HCT116 (cell line): ENCODE data around the gene MRPL33. TPM values are rescaled to one million over a fixed set of nuclear protein-coding genes. Genes with fewer than 3 reads are reported as not detected.
"Not testable (repeated sequence)": the region's sequence is repeated elsewhere in the genome, so short reads cannot be mapped to it uniquely, and the experiment has no call there.

ENCODE experiments used
- ATAC-seq: fragments of 200-7000 bp; cut with Tn5 transposase; 2 replicates; pipeline ENCODE4 v1.9.1; 2020; ENCODE audit warnings: mild to moderate bottlenecking, moderate library complexity
- BruUV-seq: library from RNA; stranded (reverse); fragments of 400-500 nt; replicated peaks from 2 replicates; lab custom pipeline; 2021; lab: Mats Ljungman, UMichigan
- CTCF ChIA-PET: fragments of 300-600 bp; sonication (Branson Sonifier 250); formaldehyde crosslinking; loops from one replicate; lab custom pipeline; 2021; ENCODE audit warnings: antibody characterized with exemption; lab: Charles Lee
- POLR2A ChIA-PET: fragments of 300-600, 350-600 bp; sonication (Branson Sonifier 250); formaldehyde crosslinking; loops from one replicate; lab custom pipeline; 2021; ENCODE audit warnings: antibody characterized with exemption; lab: Charles Lee
- RAD21 ChIA-PET, 2 experiments: fragments of 300-600 bp; sonication (Branson Sonifier 250); formaldehyde crosslinking; loops; one replicate each; lab custom pipeline; 2023; ENCODE audit warnings: low total read pairs in 2 of 2; ENCODE audit not compliant: uncharacterized antibody in 2 of 2, unreplicated experiment in 2 of 2, low non-redundant PET in 1 of 2; lab: Charles Lee
- DNase-seq: peaks from one replicate; pipeline ENCODE4 v3.0.0-alpha.2; 2010; ENCODE audit warnings: low read depth, low spot score
- H2AFZ ChIP-seq: fragments of 200-600 bp; shearing (Covaris generic), sonication (generic); 2 replicates; pipeline ENCODE4 v1.6.1; 2017; ENCODE audit warnings: low read depth, mixed run types, mixed read lengths, antibody characterized with exemption, low read length; ENCODE audit not compliant: poor library complexity, severe bottlenecking
- H3K27ac ChIP-seq: 2 replicates; pipeline ENCODE4 v1.5.1; 2012; ENCODE audit warnings: low read depth, low read length
- H3K27me3 ChIP-seq: fragments of 200-600 bp; sonication (generic); 2 replicates; pipeline ENCODE4 v1.6.1; 2016; ENCODE audit warnings: mixed run types, low read length, mixed read lengths; ENCODE audit not compliant: insufficient read depth
- H3K36me3 ChIP-seq, 2 experiments: fragments of 200-500 bp in 1 of 2; fragments of 200-600 bp in 1 of 2; sonication (Bioruptor generic) in 1 of 2; sonication (generic) in 1 of 2; 2 replicates each; pipeline versions ENCODE4 v1.5.1 to v1.6.1; 2014 to 2016; ENCODE audit warnings: low read length in 2 of 2, inconsistent platforms in 1 of 2, mixed read lengths in 1 of 2, mixed run types in 1 of 2; ENCODE audit not compliant: insufficient read depth in 2 of 2, control insufficient read depth in 1 of 2
- H3K4me1 ChIP-seq, 2 experiments: fragments of 200-600 bp in 1 of 2; sonication (generic) in 1 of 2; 2 replicates each; pipeline versions ENCODE4 v1.5.1 to v1.6.1; 2012 to 2017; ENCODE audit warnings: low read length in 2 of 2, inconsistent platforms in 1 of 2, mild to moderate bottlenecking in 1 of 2, mixed read lengths in 1 of 2, mixed run types in 1 of 2, moderate library complexity in 1 of 2; ENCODE audit not compliant: insufficient read depth in 2 of 2, control insufficient read depth in 1 of 2
- H3K4me2 ChIP-seq: fragments of 200-600 bp; sonication (generic); 2 replicates; pipeline ENCODE4 v1.6.1; 2017; ENCODE audit warnings: mixed run types, low read length, mixed read lengths
- H3K4me3 ChIP-seq, 2 experiments: fragments of 200-600 bp in 1 of 2; sonication (generic) in 1 of 2; replicated peaks in 1 of 2; 2 replicates each; pipeline ENCODE4 v1.5.1; 2011 to 2016; ENCODE audit warnings: low read length in 2 of 2, control low read depth in 1 of 2, low read depth in 1 of 2, mild to moderate bottlenecking in 1 of 2, mixed read lengths in 1 of 2, mixed run types in 1 of 2
- H3K79me2 ChIP-seq: fragments of 200-600 bp; sonication (generic); 2 replicates; pipeline ENCODE4 v1.6.1; 2017; ENCODE audit warnings: mild to moderate bottlenecking, mixed run types, low read length, moderate library complexity, mixed read lengths; ENCODE audit not compliant: insufficient read depth
- H3K9ac ChIP-seq: fragments of 200-600 bp; sonication (generic); 2 replicates; pipeline ENCODE4 v1.6.1; 2016; ENCODE audit warnings: low read length, mixed read lengths
- H3K9me2 ChIP-seq: fragments of 200-600 bp; sonication (generic), shearing (Covaris generic); 2 replicates; pipeline ENCODE4 v1.6.1; 2017; ENCODE audit warnings: mixed run types, mild to moderate bottlenecking, moderate library complexity; ENCODE audit not compliant: insufficient read depth
- H3K9me3 ChIP-seq, 2 experiments: fragments of 200-500 bp in 1 of 2; fragments of 200-600 bp in 1 of 2; sonication (Bioruptor generic) in 1 of 2; sonication (generic) in 1 of 2; 2 replicates each; pipeline ENCODE4 v1.6.1; 2014 to 2017; ENCODE audit warnings: low read length in 2 of 2, mixed read lengths in 2 of 2, inconsistent platforms in 1 of 2, low read depth in 1 of 2, mild to moderate bottlenecking in 1 of 2, mixed run types in 1 of 2, moderate library complexity in 1 of 2; ENCODE audit not compliant: control insufficient read depth in 1 of 2, insufficient read depth in 1 of 2
- H4K20me1 ChIP-seq: fragments of 200-600 bp; sonication (generic), shearing (Covaris generic); 2 replicates; pipeline ENCODE4 v1.6.1; 2017; ENCODE audit warnings: mixed run types, mild to moderate bottlenecking, moderate library complexity; ENCODE audit not compliant: insufficient read depth
- ELF1 ChIP-seq: IDR thresholded peaks from 2 replicates; pipeline ENCODE4 v1.6.1; 2012; ENCODE audit warnings: low read depth, borderline replicate concordance
- EZH2 ChIP-seq: fragments of 200-600 bp; sonication (generic); IDR thresholded peaks from 2 replicates; pipeline ENCODE4 v1.6.1; 2017; ENCODE audit warnings: antibody characterized with exemption, mixed run types
- POLR2A ChIP-seq: IDR thresholded peaks from 2 replicates; pipeline ENCODE4 v1.7.0; 2011; ENCODE audit warnings: borderline replicate concordance; ENCODE audit not compliant: insufficient read depth, insufficient read length; ENCODE audit errors: extremely low read depth
- YY1 ChIP-seq: IDR thresholded peaks from 2 replicates; pipeline ENCODE4 v1.6.1; 2011; ENCODE audit warnings: low read length, low read depth, moderate library complexity, mild to moderate bottlenecking; ENCODE audit not compliant: insufficient replicate concordance; ENCODE audit errors: extremely low read depth
- intact Hi-C: fragments of 100-400 bp; cut with micrococcal nuclease; formaldehyde crosslinking; loops from 2 replicates; pipeline ENCODE4 v1.10.0; 2022
- total RNA-seq: library from RNA; stranded (reverse); gene quantifications from one replicate; pipeline ENCODE4 v1.2.1, GENCODE V29; 2021; ENCODE audit not compliant: unreplicated experiment

The MRPL33 gene
- total RNA-seq, 1 experiment from 2014 or later, result 66.3 TPM

GRCh38 chr2:27742571-27742970 is 28.9 kb upstream of the MRPL33 start:
- no peaks in the 10 kb centered on the region for H4K20me1 ChIP-seq
- intact Hi-C loops, result no loop called here
- H3K4me1 ChIP-seq, result peaks cover 0 to 9% of the 10 kb centered on the region in 2 experiments; a peak in 2 of 4 replicates
- H3K9me3 ChIP-seq, result no peaks in the 10 kb centered on the region
- no peak overlapping the region for H2AFZ ChIP-seq
- ATAC-seq, result no peak
- H3K4me3 ChIP-seq, result no peak overlapping the region
- H3K27ac ChIP-seq, result no peak overlapping the region
- H3K27me3 ChIP-seq, result no peaks in the 10 kb centered on the region
- ChIA-PET CTCF (no interaction called here), RAD21 (no interaction called here), POLR2A (no interaction called here)
- H3K36me3 ChIP-seq, result no peaks in the 10 kb centered on the region
- H3K4me2 ChIP-seq, result no peak overlapping the region
- no peak overlapping the region for H3K9ac ChIP-seq
- DNase-seq, result no peak
- BruUV-seq, result no TSS peak
- H3K79me2 ChIP-seq, result no peaks in the 10 kb centered on the region
- TF ChIP-seq POLR2A, result no peak
- TF ChIP-seq YY1, result no peak
- TF ChIP-seq EZH2, result no peak
- no peak for TF ChIP-seq ELF1
- H3K9me2 ChIP-seq, result no peaks in the 10 kb centered on the region

GRCh38 chr2:27745494-27745893 is 26.0 kb upstream of the MRPL33 start:
- H3K79me2 ChIP-seq, H3K27me3 ChIP-seq, H3K4me3 ChIP-seq, H3K4me2 ChIP-seq, ATAC-seq, H3K9me3 ChIP-seq, intact Hi-C loops, H3K9me2 ChIP-seq, RAD21 ChIA-PET, BruUV-seq, H2AFZ ChIP-seq, H3K4me1 ChIP-seq, H4K20me1 ChIP-seq, CTCF ChIA-PET, DNase-seq, POLR2A ChIA-PET, H3K27ac ChIP-seq, H3K36me3 ChIP-seq, H3K9ac ChIP-seq: not testable (repeated sequence)
